Activated CD4-positive, alpha-beta T cell treated with anti-CD3 and anti-CD28 coated beads, Interleukin-2, Interleukin-4, amounts not matched to agents 100 ng/mL and 50 ng/mL, durations not matched to agents 16 hours and 8 hours (primary cell): ENCODE data around the gene DCP1A.
"Not testable (repeated sequence)": the region's sequence is repeated elsewhere in the genome, so short reads cannot be mapped to it uniquely, and the experiment has no call there.

Experiments
- DNase-seq: peaks from one replicate; pipeline ENCODE4 v3.0.0-alpha.2; 2020; ENCODE audit warnings: low spot score

The DCP1A gene

GRCh38 chr3:53264718-53265117 lies 82.6 kb downstream of the DCP1A start:
- DNase-seq: no peak

- DNase-seq: no peak
Observed at GRCh38 chr3:53263907-53264306, 83.4 kb downstream of the DCP1A start.

DNA sequence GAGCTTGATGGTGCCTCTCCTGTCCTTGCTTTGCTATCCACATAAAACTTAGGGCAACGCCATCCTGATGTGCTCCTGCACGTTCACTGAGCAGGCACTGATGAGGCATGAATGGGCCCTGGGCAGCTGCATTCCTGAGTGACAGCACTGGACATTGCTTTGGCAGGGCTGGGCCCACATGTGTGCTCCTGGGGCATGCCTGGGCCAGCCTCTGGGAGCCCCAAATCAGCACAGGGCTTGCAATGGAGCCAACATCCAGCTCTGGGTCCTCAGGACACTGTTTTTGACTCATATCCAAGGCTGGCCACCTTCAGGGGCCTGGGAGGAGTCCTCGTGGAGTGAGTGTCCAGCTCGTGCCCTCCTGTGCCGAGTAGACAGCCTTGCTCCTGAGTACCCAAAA lies 85.6 kb downstream of the DCP1A start:
- no peak for DNase-seq

DNA sequence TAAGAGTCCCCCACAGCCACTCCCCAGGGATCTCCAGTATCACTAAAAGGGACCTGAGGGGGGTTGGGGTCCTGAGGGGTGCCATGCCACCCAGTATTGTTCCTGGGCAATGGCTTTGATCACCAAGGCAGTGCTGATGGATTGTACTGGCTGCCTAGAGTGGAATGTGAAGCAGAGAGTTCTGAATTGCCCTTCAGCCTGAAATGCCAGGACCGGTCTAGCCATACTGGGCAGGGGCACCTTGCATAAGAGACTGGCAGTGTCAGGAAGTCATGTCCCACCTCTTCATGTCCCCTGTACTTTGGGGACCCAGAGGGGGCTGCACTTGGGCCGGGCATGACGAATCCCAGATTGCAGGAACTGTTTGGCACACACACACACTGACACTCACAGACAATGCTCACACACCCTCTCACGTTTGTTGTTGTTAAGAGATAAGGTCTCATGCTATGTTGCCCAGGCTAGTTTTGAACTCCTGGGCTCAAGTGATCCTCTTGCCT lies 87.0 kb downstream of the DCP1A start:
- DNase-seq: no peak

GRCh38 chr3:53259427-53260259 lies 87.7 kb downstream of the DCP1A start:
- no peak for DNase-seq

DNA sequence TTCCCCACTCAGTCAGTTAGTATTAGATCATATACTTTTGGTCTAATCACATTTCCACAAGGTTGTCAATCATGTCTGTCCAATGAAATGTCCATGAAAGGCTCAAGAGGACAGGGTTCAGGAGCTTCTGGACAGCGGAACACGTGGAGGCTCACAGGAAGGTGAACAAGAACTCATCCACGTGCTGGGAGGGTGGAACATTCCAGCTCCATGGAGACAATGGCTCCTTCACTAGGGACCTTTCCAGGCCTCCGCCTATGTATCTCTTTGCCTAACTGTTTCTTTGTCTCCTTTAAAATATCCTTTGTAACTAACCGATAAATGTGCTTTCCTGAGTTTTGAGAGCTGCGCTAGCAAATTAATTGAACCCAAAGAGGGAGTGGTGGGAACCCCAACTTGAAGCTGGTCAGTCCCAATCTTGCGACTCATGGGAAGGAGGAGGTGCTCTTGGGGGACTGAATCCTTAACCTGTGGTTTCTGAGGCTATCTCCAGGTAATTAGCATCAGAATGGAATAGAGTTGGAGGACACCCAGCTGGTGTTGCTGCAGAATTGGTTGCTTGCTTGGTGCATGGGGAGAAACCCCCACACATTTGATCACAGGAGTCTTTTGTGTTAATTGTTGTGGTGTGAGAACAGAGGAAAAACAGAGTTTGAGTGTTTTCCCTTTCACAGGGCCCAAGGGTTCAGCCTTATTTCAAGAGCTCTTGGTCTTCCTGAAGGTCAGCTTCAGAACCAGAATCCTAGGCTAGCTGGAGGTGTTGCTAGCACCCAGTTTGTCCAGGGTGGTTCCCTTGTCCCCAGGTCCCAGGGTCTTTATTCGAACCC lies 88.5 kb downstream of the DCP1A start:
- DNase-seq: no peak

GRCh38 chr3:53257465-53257864 lies 89.9 kb downstream of the DCP1A start:
- no peak for DNase-seq

GRCh38 chr3:53256704-53257055 lies 90.7 kb downstream of the DCP1A start:
- no peak for DNase-seq

GRCh38 chr3:53255775-53256703 lies 91.3 kb downstream of the DCP1A start, which contains the start of gene TKT:
Gene TKT, minus strand, starts transcription at chr3:53256022. Its CDS starts 80 bp downstream, at chr3:53255942.
- peak; percentile 88 for DNase-seq

DNA sequence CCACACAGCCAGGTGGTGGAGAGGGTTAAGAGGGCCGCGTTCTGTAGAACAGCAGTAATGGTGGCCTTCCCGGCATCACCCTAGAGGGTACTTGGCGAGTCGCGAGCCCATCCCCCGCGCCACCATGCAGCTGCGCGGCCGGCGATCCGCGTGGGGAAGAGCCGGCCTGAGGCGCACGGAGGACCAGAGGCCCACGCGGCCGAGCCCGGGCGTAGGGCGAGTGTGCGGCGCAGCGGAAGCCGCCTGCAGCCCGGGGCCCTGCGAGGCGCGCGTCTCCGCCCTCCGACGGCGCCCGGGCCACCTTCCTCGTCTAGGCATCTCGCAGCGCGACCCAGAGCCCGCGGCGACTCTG lies 91.9 kb downstream of the DCP1A start:
- DNase-seq: no peak

DNA sequence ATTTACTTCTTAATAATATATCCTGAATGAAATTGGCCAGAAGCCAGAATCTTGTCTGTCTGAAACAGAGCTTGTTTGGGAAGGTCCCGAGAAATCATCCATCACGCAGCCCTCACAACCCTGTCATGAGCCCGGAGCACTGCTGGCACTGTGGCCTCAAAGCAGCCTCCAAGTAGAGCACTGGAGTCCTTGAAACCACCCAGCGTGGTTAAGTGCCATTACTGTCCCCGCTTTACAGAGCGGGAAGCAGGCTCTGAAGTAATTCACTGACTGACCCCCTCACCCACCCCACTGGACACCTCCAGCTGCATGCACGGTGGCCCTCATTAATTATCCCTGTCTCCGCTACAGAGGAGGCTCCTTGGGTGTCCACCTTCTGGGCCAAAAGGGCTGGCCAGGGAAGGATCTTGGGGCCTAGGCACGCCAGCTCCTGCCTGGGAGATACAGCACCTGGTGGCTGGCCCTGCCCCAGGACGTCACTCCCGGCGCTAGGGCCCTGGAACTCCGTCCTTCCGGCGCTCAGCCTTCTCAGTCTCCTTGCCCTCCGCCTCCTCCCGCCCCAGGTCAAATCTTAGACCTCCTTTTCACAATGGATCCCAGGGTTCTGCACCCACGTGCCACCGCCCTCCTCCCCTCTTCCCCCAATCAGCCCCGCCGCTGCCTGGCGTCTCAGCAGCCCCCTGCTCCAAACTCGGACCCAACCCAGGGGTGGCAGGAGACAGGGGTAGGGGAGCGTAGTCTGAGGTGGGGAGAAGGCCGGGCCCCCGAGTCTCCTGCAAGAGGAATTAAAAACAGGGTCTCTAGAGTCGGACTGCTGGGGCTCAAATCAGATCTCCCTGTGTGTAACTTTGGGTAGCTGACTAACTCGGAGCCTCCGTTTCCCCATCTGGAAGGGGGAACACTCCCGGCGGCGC lies 92.6 kb downstream of the DCP1A start:
- DNase-seq: peak; percentile 69

- DNase-seq: no peak
Observed at GRCh38 chr3:53253707-53254508, 93.4 kb downstream of the DCP1A start.

DNA sequence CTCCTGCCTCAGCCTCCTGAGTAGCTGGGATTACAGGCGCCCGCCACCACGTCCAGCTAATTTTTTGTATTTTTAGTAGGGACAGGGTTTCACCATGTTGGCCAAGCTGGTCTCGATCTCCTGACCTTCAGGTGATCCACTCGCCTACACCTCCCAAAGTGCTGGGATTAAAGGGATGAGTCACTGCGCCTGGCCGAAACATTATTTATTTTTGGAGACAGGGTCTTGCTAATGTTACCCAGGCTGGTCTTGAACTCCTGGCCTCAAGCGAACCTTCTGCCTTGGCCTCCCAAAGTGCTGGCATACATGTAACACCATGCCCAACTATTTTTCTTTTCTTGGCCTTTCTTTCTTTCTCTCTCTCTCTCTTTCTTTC lies 94.4 kb downstream of the DCP1A start:
- not testable (repeated sequence) for DNase-seq

DNA sequence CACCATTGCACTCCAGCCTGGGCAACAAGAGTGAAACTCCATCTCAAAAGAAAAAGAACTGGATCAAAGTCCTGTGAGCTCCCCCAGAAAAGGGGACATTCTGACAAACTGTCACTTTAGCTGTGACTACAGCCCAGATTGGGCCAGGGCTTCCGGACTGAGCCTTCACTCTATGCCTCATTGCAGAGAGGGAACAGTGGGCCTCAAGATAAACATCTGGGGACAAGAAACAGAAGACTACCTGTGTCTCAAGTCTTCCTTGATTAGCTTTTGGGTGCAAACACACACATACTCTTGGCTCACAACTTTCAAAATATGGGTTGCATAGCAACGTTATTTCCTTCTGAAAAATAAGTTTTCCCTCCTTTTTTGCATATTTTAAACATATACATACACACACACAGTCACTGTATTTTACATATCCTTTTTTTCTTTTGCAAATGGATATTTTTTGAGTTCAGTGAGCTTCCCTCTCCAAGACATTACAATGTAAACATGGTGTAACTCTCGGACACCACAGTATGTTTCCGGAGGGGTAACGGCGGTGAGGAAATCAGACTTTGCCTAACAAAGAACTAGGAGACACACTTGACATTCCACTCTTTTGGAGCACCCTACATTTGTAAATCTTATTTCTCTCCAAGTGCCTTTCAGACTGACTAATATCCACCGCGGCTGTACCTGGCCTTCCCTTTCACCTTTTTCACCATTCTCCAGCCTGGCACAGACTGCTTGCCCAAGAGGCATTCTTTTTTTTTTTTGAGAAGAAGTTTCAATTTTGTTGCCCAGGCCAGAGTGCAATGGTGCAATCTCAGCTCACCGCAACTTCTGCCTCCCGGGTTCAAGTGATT lies 95.0 kb downstream of the DCP1A start:
- no peak for DNase-seq

DNA sequence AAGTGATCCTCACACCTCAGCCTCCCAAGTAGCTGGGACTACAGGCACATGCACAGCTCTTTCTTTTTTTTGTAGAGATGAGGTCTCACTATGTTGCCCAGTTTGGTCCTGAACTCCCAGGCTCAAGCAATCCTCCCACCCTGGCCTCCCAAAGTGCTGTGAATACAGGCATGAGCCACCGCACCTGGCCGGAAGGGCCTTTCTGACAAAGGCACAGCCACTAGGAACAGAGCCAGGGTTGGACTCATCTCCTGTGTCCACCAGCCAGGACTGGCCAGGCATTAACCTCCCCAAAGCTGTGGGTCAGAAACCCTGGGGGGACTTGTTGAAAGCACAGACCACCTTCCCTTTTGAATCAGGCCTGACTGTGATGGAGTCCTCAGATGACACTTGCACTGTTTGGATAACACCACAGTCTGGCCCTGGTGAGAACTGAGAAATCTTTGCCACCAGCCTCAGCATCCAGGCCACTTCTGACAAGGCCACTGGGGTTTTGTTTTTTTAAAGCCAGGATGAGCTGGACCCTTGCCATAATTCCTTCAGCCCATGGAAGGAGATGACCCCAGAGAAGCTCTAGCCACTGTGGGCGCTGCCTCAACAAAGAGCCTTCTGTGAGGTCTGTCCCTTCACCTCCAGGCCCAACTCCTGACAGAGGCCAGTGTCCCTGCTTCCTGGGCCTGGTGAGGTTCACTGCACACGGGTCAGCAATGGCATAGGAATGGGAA lies 96.3 kb downstream of the DCP1A start:
- DNase-seq: no peak

- DNase-seq: no peak
Observed at GRCh38 chr3:53250453-53250852, 96.9 kb downstream of the DCP1A start.

GRCh38 chr3:53248161-53248560 lies 99.2 kb downstream of the DCP1A start:
- no peak for DNase-seq

DNA sequence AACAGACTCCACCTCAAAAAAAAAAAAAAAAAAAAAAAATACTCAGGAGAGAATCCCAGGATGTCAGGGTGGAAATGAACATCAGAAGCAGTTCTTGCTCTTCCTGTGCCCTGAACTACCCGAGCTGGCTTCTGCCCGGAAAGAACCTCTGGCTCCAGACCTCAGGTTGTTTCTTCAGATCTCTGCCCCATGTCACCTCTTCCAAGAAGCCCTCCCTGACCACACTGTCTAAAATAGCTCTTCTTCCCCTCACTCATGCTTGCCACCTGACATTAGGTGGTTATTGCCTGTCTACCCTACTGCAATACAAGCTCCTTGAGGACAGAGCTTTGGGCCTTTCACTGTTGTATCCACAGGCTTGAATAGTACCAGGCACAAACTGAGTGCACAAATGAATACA lies 99.7 kb downstream of the DCP1A start:
- no peak for DNase-seq

GRCh38 chr3:53244271-53244670 lies 103.1 kb downstream of the DCP1A start:
- DNase-seq: no peak
